Upper lobe of right lung (tissue), 1 donor: ENCODE measurements around the gene C2CD4D. TPM values are rescaled to one million over a fixed set of nuclear protein-coding genes. Genes with fewer than 3 reads are reported as not detected.
A peak's percentile ranks its signal among the peaks of the same experiment; 100 is the strongest.

Source experiments
- ATAC-seq: fragments of 200-7000 bp; cut with Tn5 transposase; one replicate; pipeline ENCODE4 v1.9.1; 2020; ENCODE audit warnings: mild to moderate bottlenecking, moderate library complexity
- DNase-seq: peaks from one replicate; pipeline ENCODE4 v3.0.0-alpha.2; 2020
- H3K27ac ChIP-seq: fragments of 200-600 bp; one replicate; pipeline ENCODE4 v1.8.0; 2022
- H3K27me3 ChIP-seq: fragments of 200-600 bp; one replicate; pipeline ENCODE4 v1.8.0; 2022; ENCODE audit warnings: mild to moderate bottlenecking
- H3K36me3 ChIP-seq: fragments of 200-600 bp; one replicate; pipeline ENCODE4 v1.8.0; 2022
- H3K4me1 ChIP-seq: fragments of 200-600 bp; one replicate; pipeline ENCODE4 v1.8.0; 2022
- H3K4me3 ChIP-seq: fragments of 200-600 bp; one replicate; pipeline ENCODE4 v1.8.0; 2022; ENCODE audit warnings: mild to moderate bottlenecking
- H3K9me3 ChIP-seq: fragments of 200-600 bp; one replicate; pipeline ENCODE4 v1.8.0; 2022
- CTCF ChIP-seq: fragments of 200-600 bp; IDR thresholded peaks from one replicate; pipeline ENCODE4 v1.8.0; 2022; ENCODE audit warnings: antibody characterized with exemption
- intact Hi-C: fragments of 100-400 bp; cut with DNase I; formaldehyde crosslinking; loops from one replicate; pipeline ENCODE4 v1.11.0; 2022
- total RNA-seq: library from RNA; stranded (reverse); fragmentation: NEBNext Ultra II Directional; extraction: Animal tissue kit (Norgen Biotek cat#: 25700); gene quantifications from one replicate; pipeline ENCODE4 v1.2.1, GENCODE V29; 2021
- donor health status: DM: no; HTN: yes; CAD: no; lungs with severe emphysema.

Gene C2CD4D
- total RNA-seq, 1 donor from 2014 or later = 0.29 TPM

- no peaks in the 10 kb centered on the region for H3K4me1 ChIP-seq
- no peak for TF ChIP-seq CTCF
- no peak overlapping the region for H3K27ac ChIP-seq
- ATAC-seq (peak; percentile 52), DNase-seq (no peak)
- H3K9me3 ChIP-seq = no peaks in the 10 kb centered on the region
- no peaks in the 10 kb centered on the region for H3K36me3 ChIP-seq
- intact Hi-C loops = no loop called here
- no peak overlapping the region for H3K4me3 ChIP-seq
- H3K27me3 ChIP-seq = no peaks in the 10 kb centered on the region
Observed at GRCh38 chr1:151867765-151868411, 28.3 kb upstream of the C2CD4D start.

GRCh38 chr1:151867321-151867720, 27.7 kb upstream of the C2CD4D start:
- Histone ChIP-seq H3K27me3 (no peaks in the 10 kb centered on the region), H3K9me3 (no peaks in the 10 kb centered on the region), H3K4me1 (no peaks in the 10 kb centered on the region), H3K36me3 (no peaks in the 10 kb centered on the region), H3K4me3 (no peak overlapping the region), H3K27ac (no peak overlapping the region)
- intact Hi-C loops = no loop called here
- DNase-seq (no peak), ATAC-seq (peak; percentile 14)
- no peak for TF ChIP-seq CTCF

- no peak overlapping the region for H3K27ac ChIP-seq
- no peaks in the 10 kb centered on the region for H3K9me3 ChIP-seq
- H3K27me3 ChIP-seq = no peaks in the 10 kb centered on the region
- no peaks in the 10 kb centered on the region for H3K36me3 ChIP-seq
- TF ChIP-seq CTCF = no peak
- no peak for ATAC-seq
- intact Hi-C loops = no loop called here
- no peak for DNase-seq
- H3K4me1 ChIP-seq = no peaks in the 10 kb centered on the region
- no peak overlapping the region for H3K4me3 ChIP-seq
Observed at GRCh38 chr1:151864411-151864810, 24.8 kb upstream of the C2CD4D start.

GRCh38 chr1:151862604-151863003, 23.0 kb upstream of the C2CD4D start:
- Histone ChIP-seq H3K4me1 (no peaks in the 10 kb centered on the region), H3K27ac (no peak overlapping the region), H3K27me3 (no peaks in the 10 kb centered on the region), H3K9me3 (no peaks in the 10 kb centered on the region), H3K4me3 (no peak overlapping the region), H3K36me3 (no peaks in the 10 kb centered on the region)
- no peak for TF ChIP-seq CTCF
- intact Hi-C loops = no loop called here
- DNase-seq (no peak), ATAC-seq (no peak)

- TF ChIP-seq CTCF = no peak
- Histone ChIP-seq H3K36me3 (no peaks in the 10 kb centered on the region), H3K27ac (no peak overlapping the region), H3K27me3 (no peaks in the 10 kb centered on the region), H3K4me1 (no peaks in the 10 kb centered on the region), H3K4me3 (no peak overlapping the region), H3K9me3 (no peaks in the 10 kb centered on the region)
- DNase-seq (no peak), ATAC-seq (no peak)
- intact Hi-C loops = no loop called here
Observed at GRCh38 chr1:151860504-151861187, 21.0 kb upstream of the C2CD4D start.
